HepG2 (cell line): ENCODE results near the gene BPIFB2. TPM values are rescaled to one million over a fixed set of nuclear protein-coding genes. Genes with fewer than 3 reads are reported as not detected.

Experiments used
- FOXA3 ChIP-seq: IDR thresholded peaks from 2 replicates; pipeline ENCODE4 v1.6.1; 2016; ENCODE audit warnings: missing genetic modification reagents, missing compliant biosample characterization
- GABPB1 ChIP-seq: IDR thresholded peaks from 2 replicates; pipeline ENCODE4 v1.6.1; 2016; ENCODE audit warnings: mild to moderate bottlenecking, missing genetic modification reagents, moderate library complexity, missing compliant biosample characterization
- MXD4 ChIP-seq: IDR thresholded peaks from 2 replicates; pipeline ENCODE4 v1.6.1; 2016; ENCODE audit warnings: mild to moderate bottlenecking, missing biosample characterization, missing genetic modification reagents
- NCOA1 ChIP-seq: sonication (generic); formaldehyde crosslinking; IDR thresholded peaks from 2 replicates; pipeline ENCODE4 v1.9.0; 2021; ENCODE audit warnings: missing genetic modification reagents
- NR2C2 ChIP-seq: sonication (generic); formaldehyde crosslinking; IDR thresholded peaks from 2 replicates; pipeline ENCODE4 v1.4.0; 2020; ENCODE audit warnings: missing genetic modification reagents, mild to moderate bottlenecking, moderate library complexity, borderline replicate concordance
- RCOR2 ChIP-seq: IDR thresholded peaks from 2 replicates; pipeline ENCODE4 v1.6.1; 2016; ENCODE audit warnings: missing biosample characterization, missing genetic modification reagents
- TCF12 ChIP-seq, 2 experiments: fragments of 450-650 bp in 1 of 2; sonication (generic) in 1 of 2; formaldehyde crosslinking in 1 of 2; IDR thresholded peaks; 2 replicates each; pipeline versions ENCODE4 v1.6.1 to v1.8.0; 2017 to 2022; ENCODE audit warnings: antibody characterized with exemption in 1 of 2, mild to moderate bottlenecking in 1 of 2, missing genetic modification reagents in 1 of 2, moderate library complexity in 1 of 2
- TMF1 ChIP-seq: sonication (generic); formaldehyde crosslinking; IDR thresholded peaks from 2 replicates; pipeline ENCODE4 v1.8.1; 2022; ENCODE audit warnings: low read depth, missing genetic modification reagents
- TSC22D2 ChIP-seq: sonication (generic); formaldehyde crosslinking; IDR thresholded peaks from 2 replicates; pipeline ENCODE4 v1.5.1; 2020; ENCODE audit warnings: missing genetic modification reagents, mild to moderate bottlenecking, borderline replicate concordance
- ZBTB7A ChIP-seq: sonication (generic); formaldehyde crosslinking; IDR thresholded peaks from 2 replicates; pipeline ENCODE4 v1.8.0; 2022; ENCODE audit warnings: mild to moderate bottlenecking, missing genetic modification reagents
- ZMYM2 ChIP-seq: sonication (generic); formaldehyde crosslinking; IDR thresholded peaks from 2 replicates; pipeline ENCODE4 v1.8.0; 2022; ENCODE audit warnings: mild to moderate bottlenecking, missing genetic modification reagents
- ZNF30 ChIP-seq: sonication (generic); formaldehyde crosslinking; IDR thresholded peaks from 2 replicates; pipeline ENCODE4 v1.5.0; 2020; ENCODE audit warnings: mild to moderate bottlenecking, missing genetic modification reagents
- ZNF7 ChIP-seq: IDR thresholded peaks from 2 replicates; pipeline ENCODE4 v1.6.1; 2016; ENCODE audit warnings: missing biosample characterization, missing genetic modification reagents
- ZSCAN20 ChIP-seq: sonication (generic); formaldehyde crosslinking; IDR thresholded peaks from 2 replicates; pipeline ENCODE4 v1.4.0; 2020; ENCODE audit warnings: missing genetic modification reagents, mild to moderate bottlenecking, borderline replicate concordance
- polyA plus RNA-seq, 8 experiments: library from polyadenylated mRNA; depleted of rRNA in 3 of 8; stranded (reverse) in 7 of 8; unstranded in 1 of 8; fragments of >200 nt; fragmentation: Illumina TruSeq in 4 of 8; extraction: Trizol in 4 of 8; gene quantifications; 2 replicates each; pipeline versions ENCODE4 v1.2.1 to v1.2.3, GENCODE V29; 2011 to 2016; ENCODE audit warnings: low read depth in 4 of 8, missing spikeins in 1 of 8, mixed read lengths in 1 of 8; ENCODE audit not compliant: insufficient read depth in 1 of 8
- total RNA-seq, 5 experiments: library from RNA; depleted of rRNA; stranded (reverse); fragments of >200 nt; fragmentation: Illumina TruSeq; extraction: Trizol; gene quantifications; 2 replicates each; pipeline ENCODE4 v1.2.3, GENCODE V29; 2016; ENCODE audit warnings: low read depth in 1 of 5
- TF ChIP-seq, protein P1 (sequence below): sonication (generic); formaldehyde crosslinking; IDR thresholded peaks from 2 replicates; pipeline ENCODE4 v1.4.0; 2020; ENCODE audit warnings: mild to moderate bottlenecking, missing genetic modification reagents, borderline replicate concordance
- TF ChIP-seq, protein P2 (sequence below): sonication (generic); formaldehyde crosslinking; IDR thresholded peaks from 2 replicates; pipeline ENCODE4 v1.5.0; 2020; ENCODE audit warnings: mild to moderate bottlenecking, missing genetic modification reagents
- TF ChIP-seq, protein P3 (sequence below): sonication (generic); formaldehyde crosslinking; IDR thresholded peaks from 2 replicates; pipeline ENCODE4 v1.5.0; 2020; ENCODE audit warnings: mild to moderate bottlenecking, missing genetic modification reagents, moderate library complexity

Gene BPIFB2
- total and polyA plus RNA-seq, 2 of the 13 experiments (the other 11 are each of a cell fraction or from before 2014, with no cell fraction given), result 54.5 to 902 TPM

DNA sequence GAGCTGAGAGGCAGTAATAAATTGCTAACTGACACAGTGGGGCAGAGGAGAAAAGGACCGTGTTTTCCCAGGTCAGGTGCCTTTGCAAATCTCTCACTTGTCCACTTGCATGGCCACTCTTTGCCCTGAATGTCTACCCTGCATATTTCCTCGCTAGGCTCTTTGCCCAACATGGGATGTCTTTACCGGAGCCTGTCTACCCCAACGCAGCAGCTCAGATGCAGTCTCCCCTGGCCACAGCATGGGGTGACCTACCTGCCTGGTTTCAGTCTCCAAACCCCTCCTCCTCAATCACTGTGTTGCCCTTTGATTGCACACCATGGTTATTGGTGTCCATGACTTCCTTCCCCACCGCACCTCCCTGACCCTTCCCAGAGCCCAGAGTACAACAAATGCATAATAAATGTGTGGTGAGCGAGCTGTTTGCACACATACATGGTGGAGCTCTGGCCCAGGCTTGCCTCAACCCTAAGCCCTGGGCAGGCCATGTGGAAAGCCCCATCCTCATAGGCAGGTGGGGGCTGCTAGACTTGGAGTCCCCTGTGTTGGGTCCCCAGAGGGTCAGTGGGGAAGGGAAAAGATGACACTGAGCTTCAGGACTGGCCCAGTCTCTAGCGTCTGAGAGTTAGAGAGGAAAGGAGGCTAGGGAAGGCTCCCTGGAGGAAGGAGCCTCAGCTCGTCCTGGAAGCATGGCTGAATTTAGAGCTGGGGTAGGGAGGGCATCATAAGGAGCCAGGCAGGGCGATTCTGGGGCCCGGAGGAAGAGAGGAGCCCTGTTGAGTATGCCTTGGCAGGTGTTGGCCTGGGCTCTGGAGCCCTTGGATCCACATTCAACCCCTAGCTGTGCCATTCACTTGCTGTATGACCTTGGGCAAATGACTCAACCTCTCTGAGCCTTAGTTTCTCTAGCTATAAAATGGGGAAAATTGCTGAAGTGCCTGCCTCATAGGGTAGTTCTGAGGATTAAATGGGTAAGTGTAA, 19.6 kb downstream of the BPIFB2 start (continued):
- TF ChIP-seq, protein P1, sequence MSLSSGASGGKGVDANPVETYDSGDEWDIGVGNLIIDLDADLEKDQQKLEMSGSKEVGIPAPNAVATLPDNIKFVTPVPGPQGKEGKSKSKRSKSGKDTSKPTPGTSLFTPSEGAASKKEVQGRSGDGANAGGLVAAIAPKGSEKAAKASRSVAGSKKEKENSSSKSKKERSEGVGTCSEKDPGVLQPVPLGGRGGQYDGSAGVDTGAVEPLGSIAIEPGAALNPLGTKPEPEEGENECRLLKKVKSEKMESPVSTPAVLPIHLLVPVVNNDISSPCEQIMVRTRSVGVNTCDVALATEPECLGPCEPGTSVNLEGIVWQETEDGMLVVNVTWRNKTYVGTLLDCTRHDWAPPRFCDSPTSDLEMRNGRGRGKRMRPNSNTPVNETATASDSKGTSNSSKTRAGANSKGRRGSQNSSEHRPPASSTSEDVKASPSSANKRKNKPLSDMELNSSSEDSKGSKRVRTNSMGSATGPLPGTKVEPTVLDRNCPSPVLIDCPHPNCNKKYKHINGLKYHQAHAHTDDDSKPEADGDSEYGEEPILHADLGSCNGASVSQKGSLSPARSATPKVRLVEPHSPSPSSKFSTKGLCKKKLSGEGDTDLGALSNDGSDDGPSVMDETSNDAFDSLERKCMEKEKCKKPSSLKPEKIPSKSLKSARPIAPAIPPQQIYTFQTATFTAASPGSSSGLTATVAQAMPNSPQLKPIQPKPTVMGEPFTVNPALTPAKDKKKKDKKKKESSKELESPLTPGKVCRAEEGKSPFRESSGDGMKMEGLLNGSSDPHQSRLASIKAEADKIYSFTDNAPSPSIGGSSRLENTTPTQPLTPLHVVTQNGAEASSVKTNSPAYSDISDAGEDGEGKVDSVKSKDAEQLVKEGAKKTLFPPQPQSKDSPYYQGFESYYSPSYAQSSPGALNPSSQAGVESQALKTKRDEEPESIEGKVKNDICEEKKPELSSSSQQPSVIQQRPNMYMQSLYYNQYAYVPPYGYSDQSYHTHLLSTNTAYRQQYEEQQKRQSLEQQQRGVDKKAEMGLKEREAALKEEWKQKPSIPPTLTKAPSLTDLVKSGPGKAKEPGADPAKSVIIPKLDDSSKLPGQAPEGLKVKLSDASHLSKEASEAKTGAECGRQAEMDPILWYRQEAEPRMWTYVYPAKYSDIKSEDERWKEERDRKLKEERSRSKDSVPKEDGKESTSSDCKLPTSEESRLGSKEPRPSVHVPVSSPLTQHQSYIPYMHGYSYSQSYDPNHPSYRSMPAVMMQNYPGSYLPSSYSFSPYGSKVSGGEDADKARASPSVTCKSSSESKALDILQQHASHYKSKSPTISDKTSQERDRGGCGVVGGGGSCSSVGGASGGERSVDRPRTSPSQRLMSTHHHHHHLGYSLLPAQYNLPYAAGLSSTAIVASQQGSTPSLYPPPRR (CRISPR knock-in tag), result no peak
- TF ChIP-seq NCOA1 (CRISPR knock-in tag) (no peak), RCOR2 (CRISPR knock-in tag) (no peak), GABPB1 (no peak), FOXA3 (CRISPR knock-in tag) (no peak), MXD4 (CRISPR knock-in tag) (no peak), ZMYM2 (CRISPR knock-in tag) (no peak), ZSCAN20 (CRISPR knock-in tag) (no peak), TCF12 (IDR thresholded peaks at IDR 0.05) (no peak), TCF12 (CRISPR knock-in tag; IDR thresholded peaks at IDR 0.05) (no peak), ZNF30 (CRISPR knock-in tag) (peak; percentile 76; the same call in 1 of the 2 replicates), ZNF7 (no peak), TMF1 (CRISPR knock-in tag) (no peak; the same call in 1 of the 2 replicates), ZBTB7A (CRISPR knock-in tag) (0 out of 2 replicates have a peak, but pooled peaks have one; percentile 9), NR2C2 (CRISPR knock-in tag) (0 out of 2 replicates have a peak, but pooled peaks have one; percentile 22), TSC22D2 (no peak)
- TF ChIP-seq, protein P2, sequence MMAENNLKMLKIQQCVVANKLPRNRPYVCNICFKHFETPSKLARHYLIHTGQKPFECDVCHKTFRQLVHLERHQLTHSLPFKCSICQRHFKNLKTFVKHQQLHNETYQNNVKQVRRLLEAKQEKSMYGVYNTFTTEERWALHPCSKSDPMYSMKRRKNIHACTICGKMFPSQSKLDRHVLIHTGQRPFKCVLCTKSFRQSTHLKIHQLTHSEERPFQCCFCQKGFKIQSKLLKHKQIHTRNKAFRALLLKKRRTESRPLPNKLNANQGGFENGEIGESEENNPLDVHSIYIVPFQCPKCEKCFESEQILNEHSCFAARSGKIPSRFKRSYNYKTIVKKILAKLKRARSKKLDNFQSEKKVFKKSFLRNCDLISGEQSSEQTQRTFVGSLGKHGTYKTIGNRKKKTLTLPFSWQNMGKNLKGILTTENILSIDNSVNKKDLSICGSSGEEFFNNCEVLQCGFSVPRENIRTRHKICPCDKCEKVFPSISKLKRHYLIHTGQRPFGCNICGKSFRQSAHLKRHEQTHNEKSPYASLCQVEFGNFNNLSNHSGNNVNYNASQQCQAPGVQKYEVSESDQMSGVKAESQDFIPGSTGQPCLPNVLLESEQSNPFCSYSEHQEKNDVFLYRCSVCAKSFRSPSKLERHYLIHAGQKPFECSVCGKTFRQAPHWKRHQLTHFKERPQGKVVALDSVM (CRISPR knock-in tag), result no peak
- TF ChIP-seq, protein P3, sequence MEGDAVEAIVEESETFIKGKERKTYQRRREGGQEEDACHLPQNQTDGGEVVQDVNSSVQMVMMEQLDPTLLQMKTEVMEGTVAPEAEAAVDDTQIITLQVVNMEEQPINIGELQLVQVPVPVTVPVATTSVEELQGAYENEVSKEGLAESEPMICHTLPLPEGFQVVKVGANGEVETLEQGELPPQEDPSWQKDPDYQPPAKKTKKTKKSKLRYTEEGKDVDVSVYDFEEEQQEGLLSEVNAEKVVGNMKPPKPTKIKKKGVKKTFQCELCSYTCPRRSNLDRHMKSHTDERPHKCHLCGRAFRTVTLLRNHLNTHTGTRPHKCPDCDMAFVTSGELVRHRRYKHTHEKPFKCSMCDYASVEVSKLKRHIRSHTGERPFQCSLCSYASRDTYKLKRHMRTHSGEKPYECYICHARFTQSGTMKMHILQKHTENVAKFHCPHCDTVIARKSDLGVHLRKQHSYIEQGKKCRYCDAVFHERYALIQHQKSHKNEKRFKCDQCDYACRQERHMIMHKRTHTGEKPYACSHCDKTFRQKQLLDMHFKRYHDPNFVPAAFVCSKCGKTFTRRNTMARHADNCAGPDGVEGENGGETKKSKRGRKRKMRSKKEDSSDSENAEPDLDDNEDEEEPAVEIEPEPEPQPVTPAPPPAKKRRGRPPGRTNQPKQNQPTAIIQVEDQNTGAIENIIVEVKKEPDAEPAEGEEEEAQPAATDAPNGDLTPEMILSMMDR, result no peak
